Astrocyte of the cerebellum (primary cell): ENCODE measurements around the gene MED28.
"Not testable (repeated sequence)": the region's sequence is repeated elsewhere in the genome, so short reads cannot be mapped to it uniquely, and the experiment has no call there.

Experiments
- DNase-seq: peaks from one replicate; pipeline ENCODE4 v3.0.0-alpha.2; 2011; ENCODE audit warnings: low read depth
- H3K4me3 ChIP-seq: 2 replicates; pipeline ENCODE4 v1.5.1; 2011; ENCODE audit warnings: mild to moderate bottlenecking, low read depth, low read length, moderate library complexity
- in situ Hi-C: cut with HindIII; loops from 2 replicates; pipeline ENCODE4 v1.10.0; 2017; ENCODE audit warnings: low sequenced_read_pairs
- TF ChIP-seq, protein P1 (sequence below): IDR thresholded peaks from 2 replicates; pipeline ENCODE4 v1.5.1; 2012; ENCODE audit warnings: low read length, low read depth, moderate library complexity, mild to moderate bottlenecking; ENCODE audit errors: missing control alignments

The MED28 gene

GRCh38 chr4:17614416-17615299, at the start of gene MED28:
Gene MED28, plus strand, starts transcription at chr4:17614641. Its CDS starts 14 bp downstream, at chr4:17614655.
- in situ Hi-C loops = no loop called here
- peak; percentile 93 for DNase-seq
- peak within 1 kb of the TSS; percentile 98 for H3K4me3 ChIP-seq
- TF ChIP-seq, protein P1, sequence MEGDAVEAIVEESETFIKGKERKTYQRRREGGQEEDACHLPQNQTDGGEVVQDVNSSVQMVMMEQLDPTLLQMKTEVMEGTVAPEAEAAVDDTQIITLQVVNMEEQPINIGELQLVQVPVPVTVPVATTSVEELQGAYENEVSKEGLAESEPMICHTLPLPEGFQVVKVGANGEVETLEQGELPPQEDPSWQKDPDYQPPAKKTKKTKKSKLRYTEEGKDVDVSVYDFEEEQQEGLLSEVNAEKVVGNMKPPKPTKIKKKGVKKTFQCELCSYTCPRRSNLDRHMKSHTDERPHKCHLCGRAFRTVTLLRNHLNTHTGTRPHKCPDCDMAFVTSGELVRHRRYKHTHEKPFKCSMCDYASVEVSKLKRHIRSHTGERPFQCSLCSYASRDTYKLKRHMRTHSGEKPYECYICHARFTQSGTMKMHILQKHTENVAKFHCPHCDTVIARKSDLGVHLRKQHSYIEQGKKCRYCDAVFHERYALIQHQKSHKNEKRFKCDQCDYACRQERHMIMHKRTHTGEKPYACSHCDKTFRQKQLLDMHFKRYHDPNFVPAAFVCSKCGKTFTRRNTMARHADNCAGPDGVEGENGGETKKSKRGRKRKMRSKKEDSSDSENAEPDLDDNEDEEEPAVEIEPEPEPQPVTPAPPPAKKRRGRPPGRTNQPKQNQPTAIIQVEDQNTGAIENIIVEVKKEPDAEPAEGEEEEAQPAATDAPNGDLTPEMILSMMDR = peak; percentile 8

DNA sequence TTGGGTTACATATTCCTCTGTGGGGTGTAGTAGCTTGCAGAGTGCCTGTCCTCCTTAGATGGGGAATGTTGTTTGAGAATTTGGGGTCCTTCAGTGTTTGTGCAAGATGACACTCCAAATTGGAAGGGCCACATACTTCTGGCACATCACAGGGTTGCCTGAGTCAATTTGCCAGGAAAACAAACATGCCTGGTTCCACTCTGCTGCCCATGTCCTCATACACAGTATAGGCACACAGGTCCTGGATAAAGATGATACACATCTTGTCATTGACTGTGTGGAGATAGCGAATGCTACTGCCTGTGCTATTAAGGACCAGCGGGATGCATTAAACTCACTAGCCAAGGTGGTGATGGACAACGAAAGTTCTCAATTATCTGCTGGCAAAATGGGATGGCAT, 48.6 kb upstream of the MED28 start:
- in situ Hi-C loops = no loop called here
- TF ChIP-seq, protein P1 = no peak

DNA sequence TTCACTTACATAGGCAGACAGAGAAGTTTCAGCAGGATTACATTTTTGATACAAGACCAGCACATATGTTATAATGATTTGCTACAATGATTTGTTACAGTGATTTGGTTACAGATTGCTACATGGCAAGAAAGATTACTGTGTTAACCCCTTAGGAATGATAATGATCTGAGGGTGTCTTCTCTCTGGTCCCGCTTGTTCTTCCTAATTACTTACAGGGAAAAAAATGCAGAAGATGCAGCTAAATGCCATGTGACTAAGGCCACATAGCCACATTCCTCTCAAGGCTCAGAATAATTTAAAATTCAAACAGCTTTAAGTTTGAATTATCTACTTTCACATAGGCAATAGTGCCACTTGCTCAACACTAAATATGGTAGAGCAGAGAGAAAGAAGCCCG, 47.2 kb upstream of the MED28 start:
- DNase-seq = no peak
- no peak overlapping the region for H3K4me3 ChIP-seq
- in situ Hi-C loops = no loop called here
- TF ChIP-seq, protein P1 = no peak

More for the DNA sequence above, 48.6 kb upstream of the MED28 start:
- no peak for DNase-seq
- H3K4me3 ChIP-seq = no peak overlapping the region

DNA sequence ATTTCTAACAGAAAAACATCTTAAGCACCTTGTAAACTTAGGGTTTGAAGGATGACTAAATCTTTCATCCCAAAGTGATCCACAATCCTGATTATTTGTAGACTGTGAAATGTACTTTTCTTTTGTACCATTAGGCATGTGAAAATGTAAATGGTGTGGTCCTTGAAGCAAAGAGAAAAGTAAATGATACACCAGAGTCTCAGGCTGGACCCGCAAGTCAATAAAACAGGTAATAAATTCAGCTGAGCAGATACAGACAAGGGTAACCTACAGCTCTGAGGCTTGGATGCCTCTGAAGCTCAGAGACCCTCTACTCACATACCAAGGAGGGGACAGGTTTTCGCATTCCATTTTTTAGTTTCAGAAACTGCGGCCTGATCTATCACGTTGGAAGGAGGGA, 40.2 kb upstream of the MED28 start:
- TF ChIP-seq, protein P1 = no peak
- DNase-seq = no peak

GRCh38 chr4:17575177-17575576, 39.3 kb upstream of the MED28 start:
- DNase-seq, in situ Hi-C loops, H3K4me3 ChIP-seq: not testable (repeated sequence)

More for the DNA sequence above, 40.2 kb upstream of the MED28 start:
- no peak overlapping the region for H3K4me3 ChIP-seq
- in situ Hi-C loops = no loop called here

DNA sequence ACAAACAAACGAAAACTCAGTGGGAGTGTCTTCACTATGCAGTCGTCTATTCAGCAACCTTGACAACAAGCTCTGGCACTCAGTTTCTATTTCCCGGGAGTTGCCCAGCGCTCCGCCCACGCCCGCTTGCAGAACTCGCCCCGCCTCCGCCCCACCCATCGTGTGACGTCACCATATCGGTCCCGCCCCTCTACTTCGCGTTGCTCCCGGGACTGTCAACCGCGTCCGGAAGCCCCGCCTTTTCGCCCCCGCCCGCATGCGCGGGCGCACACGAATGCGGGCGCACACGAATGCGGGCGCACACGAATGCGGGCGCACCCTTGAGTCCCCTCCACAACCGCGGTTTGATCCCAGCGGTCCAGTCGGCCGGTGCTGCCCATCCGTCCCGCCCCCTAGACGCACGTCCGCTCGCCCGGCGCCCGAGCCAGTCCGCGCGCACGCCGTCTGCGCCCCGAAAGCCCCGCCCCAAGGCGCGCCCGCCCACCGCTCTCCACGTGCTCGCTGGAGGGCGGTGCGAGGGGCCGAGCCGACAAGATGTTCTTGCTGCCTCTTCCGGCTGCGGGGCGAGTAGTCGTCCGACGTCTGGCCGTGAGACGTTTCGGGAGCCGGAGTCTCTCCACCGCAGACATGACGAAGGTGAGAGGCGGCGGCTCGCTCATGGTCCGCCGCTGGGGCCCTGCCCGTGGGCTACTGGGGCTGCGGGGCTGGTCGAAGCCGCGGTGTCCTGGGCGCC, 37.3 kb upstream of the MED28 start, which contains the start of gene LAP3:
Gene LAP3 (plus strand): TSS at position 267 of the 733 bp plus-strand sequence. CDS start 268 bp downstream, at position 535.
- in situ Hi-C loops = no loop called here
- peak; percentile 93 for DNase-seq
- TF ChIP-seq, protein P1 = no peak
- H3K4me3 ChIP-seq = peak within 1 kb of the TSS; percentile 89
